Coronary artery (tissue), 2 donors: ENCODE measurements around the gene GPR52.
"Not testable (repeated sequence)": the region's sequence is repeated elsewhere in the genome, so short reads cannot be mapped to it uniquely, and the experiment has no call there.

Experiments used
- DNase-seq: peaks from one replicate; pipeline ENCODE4 v3.0.0-alpha.2; 2017; ENCODE audit warnings: low spot score
- H3K27ac ChIP-seq, 2 donors: fragments of 200-600 bp; sonication (generic); one replicate each; pipeline ENCODE4 v1.5.1; 2016 to 2019
- H3K4me3 ChIP-seq: fragments of 200-600 bp; sonication (generic); 2 replicates; pipeline ENCODE4 v1.5.1; 2016; ENCODE audit warnings: mild to moderate bottlenecking, moderate library complexity
- TF ChIP-seq, protein P1 (sequence below): fragments of 200-600 bp; sonication (generic); IDR thresholded peaks from one replicate; pipeline ENCODE4 v1.5.1; 2019; ENCODE audit warnings: antibody characterized with exemption

GPR52 gene

DNA sequence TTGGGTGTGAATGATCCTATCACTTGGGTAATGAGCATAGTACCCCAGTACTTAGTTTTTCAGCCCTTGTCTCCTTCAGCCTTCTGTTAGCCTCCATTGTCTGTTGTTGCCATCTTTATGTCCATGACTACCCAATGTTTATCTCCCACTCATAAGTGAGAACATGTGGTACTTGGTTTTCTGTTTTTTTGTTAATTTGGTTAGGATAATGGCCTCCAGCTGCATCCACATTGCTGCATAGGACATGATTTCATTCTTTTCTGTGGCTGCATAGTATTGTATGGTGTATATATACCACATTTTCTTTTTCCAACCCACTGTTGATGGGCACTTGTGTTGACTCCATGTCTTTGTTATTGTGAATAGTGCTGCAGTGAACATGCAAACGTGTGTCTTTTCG, 39.6 kb upstream of the GPR52 start:
- TF ChIP-seq, protein P1, sequence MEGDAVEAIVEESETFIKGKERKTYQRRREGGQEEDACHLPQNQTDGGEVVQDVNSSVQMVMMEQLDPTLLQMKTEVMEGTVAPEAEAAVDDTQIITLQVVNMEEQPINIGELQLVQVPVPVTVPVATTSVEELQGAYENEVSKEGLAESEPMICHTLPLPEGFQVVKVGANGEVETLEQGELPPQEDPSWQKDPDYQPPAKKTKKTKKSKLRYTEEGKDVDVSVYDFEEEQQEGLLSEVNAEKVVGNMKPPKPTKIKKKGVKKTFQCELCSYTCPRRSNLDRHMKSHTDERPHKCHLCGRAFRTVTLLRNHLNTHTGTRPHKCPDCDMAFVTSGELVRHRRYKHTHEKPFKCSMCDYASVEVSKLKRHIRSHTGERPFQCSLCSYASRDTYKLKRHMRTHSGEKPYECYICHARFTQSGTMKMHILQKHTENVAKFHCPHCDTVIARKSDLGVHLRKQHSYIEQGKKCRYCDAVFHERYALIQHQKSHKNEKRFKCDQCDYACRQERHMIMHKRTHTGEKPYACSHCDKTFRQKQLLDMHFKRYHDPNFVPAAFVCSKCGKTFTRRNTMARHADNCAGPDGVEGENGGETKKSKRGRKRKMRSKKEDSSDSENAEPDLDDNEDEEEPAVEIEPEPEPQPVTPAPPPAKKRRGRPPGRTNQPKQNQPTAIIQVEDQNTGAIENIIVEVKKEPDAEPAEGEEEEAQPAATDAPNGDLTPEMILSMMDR, result no peak
- DNase-seq, result no peak
- Histone ChIP-seq H3K4me3 (no peak overlapping the region), H3K27ac (no peak overlapping the region)

DNA sequence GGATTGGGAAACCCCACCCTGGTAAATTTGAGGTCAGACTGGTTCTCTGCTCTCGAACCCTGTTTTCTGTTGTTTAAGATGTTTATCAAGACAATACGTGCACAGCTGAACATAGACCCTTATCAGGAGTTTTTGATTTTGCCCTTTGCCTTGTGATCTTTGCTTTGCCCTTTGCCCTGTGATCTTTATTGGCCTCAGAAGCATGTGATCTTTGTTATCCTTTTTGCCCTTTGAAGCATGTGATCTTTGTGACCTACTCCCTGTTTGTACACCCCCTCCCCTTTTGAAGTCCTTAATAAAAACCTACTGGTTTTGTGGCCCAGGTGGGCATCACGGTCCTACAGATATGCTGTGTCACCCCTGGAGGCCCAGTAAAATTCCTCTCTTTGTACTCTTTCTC, 38.0 kb upstream of the GPR52 start:
- DNase-seq, H3K27ac ChIP-seq, H3K4me3 ChIP-seq: not testable (repeated sequence)

DNA sequence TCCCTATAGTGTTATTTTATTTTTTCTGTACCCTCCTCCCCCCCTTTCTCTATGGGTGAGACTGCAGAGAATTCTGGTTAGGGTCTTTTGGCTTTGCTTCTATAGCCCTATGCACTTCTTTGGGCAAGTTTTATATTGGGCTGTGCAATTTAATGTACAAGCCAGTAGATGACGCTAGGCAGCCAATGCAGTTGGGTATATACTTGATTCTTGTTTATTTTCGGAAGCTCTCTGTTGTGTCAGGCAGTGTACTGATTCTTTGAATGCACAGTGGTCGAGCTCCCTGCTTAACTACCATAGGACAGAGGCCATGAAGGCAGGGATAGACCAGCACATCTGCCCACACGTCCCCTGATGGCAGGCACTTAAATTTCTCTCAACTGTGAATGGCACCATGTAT, 34.1 kb upstream of the GPR52 start:
- no peak for DNase-seq
- TF ChIP-seq, protein P1, result no peak
- H3K4me3 ChIP-seq, result no peak overlapping the region
- H3K27ac ChIP-seq, result no peak overlapping the region

DNA sequence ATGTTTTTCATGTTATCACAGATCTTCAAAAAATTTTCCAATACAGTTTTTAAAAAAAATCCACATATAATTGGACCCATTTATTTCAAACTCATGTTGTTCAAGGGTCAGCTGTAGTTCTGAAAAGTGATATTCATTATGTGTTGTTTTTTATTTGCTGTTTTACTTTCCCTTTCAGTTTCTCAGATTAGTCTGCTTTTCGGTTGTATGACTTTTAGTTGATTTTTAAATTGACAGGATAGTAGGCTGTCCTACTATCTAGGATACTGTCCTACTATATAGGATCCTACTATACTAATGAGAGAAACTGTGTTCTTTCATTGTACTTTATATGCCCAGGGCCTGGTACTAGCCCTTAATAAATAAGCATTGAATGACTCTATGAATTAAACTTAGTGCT, 33.6 kb upstream of the GPR52 start:
- TF ChIP-seq, protein P1, result no peak
- Histone ChIP-seq H3K27ac (no peak overlapping the region), H3K4me3 (no peak overlapping the region)

DNA sequence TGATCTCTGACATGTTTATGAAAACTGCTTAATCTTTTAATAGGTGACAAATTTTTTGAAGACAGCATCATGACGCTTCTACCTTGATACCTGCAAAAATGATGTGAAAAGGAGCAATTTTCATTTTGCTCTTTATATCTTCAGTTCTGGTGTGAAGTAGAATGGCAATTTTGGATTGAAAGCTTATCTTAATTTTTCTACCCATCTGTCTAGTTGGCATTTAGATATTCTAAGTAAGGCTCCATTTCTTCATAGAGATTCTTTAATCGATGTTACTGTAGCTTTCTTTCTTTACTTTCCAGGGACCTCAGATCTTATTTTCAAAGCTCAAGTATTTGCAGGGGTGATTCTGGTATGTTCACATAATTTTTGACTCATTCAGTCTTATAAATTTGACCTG, 32.3 kb upstream of the GPR52 start:
- Histone ChIP-seq H3K4me3 (no peak overlapping the region), H3K27ac (no peak overlapping the region)
- no peak for DNase-seq
- TF ChIP-seq, protein P1, result no peak

More for the DNA sequence above, 33.6 kb upstream of the GPR52 start:
- no peak for DNase-seq

DNA sequence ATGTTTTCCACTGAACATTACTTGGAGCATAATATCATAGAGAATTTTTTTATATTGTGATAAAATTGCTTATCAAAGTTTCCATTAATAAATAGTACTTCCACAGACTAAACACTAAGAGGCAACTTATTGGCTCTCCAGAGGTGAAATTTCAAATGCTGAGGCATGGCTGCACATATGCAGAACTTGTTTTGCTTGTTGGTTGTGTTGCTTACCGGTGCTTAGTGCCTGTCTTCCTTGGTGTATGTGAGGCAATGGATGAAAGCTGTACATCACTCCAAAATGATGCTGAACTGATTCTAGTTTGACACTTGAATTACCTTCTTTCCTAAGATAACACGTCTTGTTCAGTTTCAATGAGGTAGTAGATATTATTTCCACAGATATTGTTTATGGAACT, 29.8 kb upstream of the GPR52 start:
- Histone ChIP-seq H3K4me3 (peak overlapping the region; percentile 3), H3K27ac (no peak overlapping the region)
- TF ChIP-seq, protein P1, result no peak
- DNase-seq, result no peak

DNA sequence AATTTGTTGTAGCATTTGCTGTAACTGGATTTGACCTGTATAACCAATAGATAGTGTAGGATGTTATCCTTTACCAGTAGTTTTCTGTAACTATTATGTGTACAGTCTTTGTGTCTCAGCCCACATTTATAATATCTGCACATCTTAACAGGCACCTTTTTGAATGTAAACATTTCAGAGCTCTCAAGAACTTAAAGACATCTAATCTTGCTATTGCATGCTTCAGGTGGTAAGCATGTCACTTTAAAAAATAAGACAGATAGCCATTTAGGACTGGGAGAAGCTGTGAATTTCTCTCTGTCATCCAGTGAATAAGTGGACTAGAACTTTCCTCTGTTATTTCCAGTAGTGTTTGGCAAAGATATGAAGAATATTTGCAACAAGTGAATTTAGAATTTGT, 22.6 kb upstream of the GPR52 start:
- Histone ChIP-seq H3K27ac (no peak overlapping the region), H3K4me3 (no peak overlapping the region)
- TF ChIP-seq, protein P1, result no peak
- no peak for DNase-seq

DNA sequence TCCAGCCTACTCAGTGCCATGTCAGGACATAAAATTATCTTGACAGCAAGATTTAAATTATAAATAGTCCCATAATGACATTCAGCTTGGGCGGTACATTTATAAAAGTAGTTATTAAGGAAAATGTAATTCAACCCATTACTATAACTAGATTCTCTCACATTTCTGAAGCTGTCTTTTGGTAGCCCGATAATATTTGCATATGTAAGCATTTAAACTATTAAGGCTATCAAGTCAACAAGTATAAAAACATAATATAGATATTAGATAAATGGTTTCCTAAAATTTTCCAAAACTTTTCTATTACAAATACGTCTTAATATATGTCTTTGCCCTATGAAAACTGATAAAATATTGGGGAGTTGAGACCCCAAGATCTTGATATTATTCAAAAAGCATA, 21.6 kb upstream of the GPR52 start:
- no peak overlapping the region for H3K27ac ChIP-seq
- no peak for DNase-seq
- H3K4me3 ChIP-seq, result no peak overlapping the region
- TF ChIP-seq, protein P1, result no peak
